GM23338 (cell line): ENCODE data around the gene APEX1. TPM values are rescaled to one million over a fixed set of nuclear protein-coding genes. Genes with fewer than 3 reads are reported as not detected.

Source experiments
- ATAC-seq: fragments of 200-7000 bp; cut with Tn5 transposase; 3 replicates; pipeline ENCODE4 v1.9.1; 2020
- DNase-seq: peaks from one replicate; pipeline ENCODE4 v3.0.0-alpha.2; 2015; ENCODE audit warnings: low spot score
- H2AFZ ChIP-seq: fragments of 200-600 bp; sonication (generic); 2 replicates; pipeline ENCODE4 v1.8.0; 2016; ENCODE audit warnings: antibody characterized with exemption, mild to moderate bottlenecking, moderate library complexity
- H3F3A ChIP-seq: fragments of 200-600 bp; sonication (generic); replicated peaks from 2 replicates; pipeline ENCODE4 v1.8.0; 2017; ENCODE audit warnings: antibody characterized with exemption, mixed run types, low read depth
- H3K27ac ChIP-seq: fragments of 200-600 bp; sonication (generic); 2 replicates; pipeline ENCODE4 v1.6.1; 2016; ENCODE audit warnings: low read depth
- H3K27me3 ChIP-seq: fragments of 200-600 bp; sonication (generic); 2 replicates; pipeline ENCODE4 v1.8.0; 2016; ENCODE audit warnings: mild to moderate bottlenecking, mixed run types, moderate library complexity; ENCODE audit not compliant: insufficient read depth
- H3K36me3 ChIP-seq: fragments of 200-600 bp; sonication (generic); 2 replicates; pipeline ENCODE4 v1.8.0; 2016; ENCODE audit warnings: mild to moderate bottlenecking; ENCODE audit not compliant: insufficient read depth
- H3K4me1 ChIP-seq: fragments of 200-600 bp; sonication (generic); 2 replicates; pipeline ENCODE4 v1.8.0; 2016; ENCODE audit warnings: mild to moderate bottlenecking, moderate library complexity; ENCODE audit not compliant: insufficient read depth
- H3K4me2 ChIP-seq: fragments of 200-600 bp; sonication (generic); 2 replicates; pipeline ENCODE4 v1.7.1; 2017; ENCODE audit warnings: mixed run types
- H3K4me3 ChIP-seq: fragments of 200-600 bp; sonication (generic); 2 replicates; pipeline ENCODE4 v1.6.1; 2016; ENCODE audit warnings: mixed run types
- H3K79me2 ChIP-seq: fragments of 200-600 bp; sonication (generic); replicated peaks from 2 replicates; pipeline ENCODE4 v1.8.0; 2017; ENCODE audit warnings: mild to moderate bottlenecking; ENCODE audit not compliant: insufficient read depth
- H3K9me2 ChIP-seq: fragments of 200-600 bp; sonication (generic); 2 replicates; pipeline ENCODE4 v1.8.0; 2017; ENCODE audit not compliant: insufficient read depth
- H4K20me1 ChIP-seq: fragments of 200-600 bp; sonication (generic); replicated peaks from 2 replicates; pipeline ENCODE4 v1.8.0; 2017; ENCODE audit warnings: mild to moderate bottlenecking; ENCODE audit not compliant: insufficient read depth
- H3K27ac Mint-ChIP-seq: 2 replicates; pipeline ENCODE4 v1.8.0; 2020; ENCODE audit warnings: inconsistent platforms, mild to moderate bottlenecking, moderate library complexity, mixed read lengths
- H3K27me3 Mint-ChIP-seq: 3 replicates; pipeline ENCODE4 v1.8.0; 2022; ENCODE audit warnings: low read depth, mild to moderate bottlenecking, moderate library complexity, mixed read lengths, inconsistent platforms; ENCODE audit not compliant: insufficient read depth, poor library complexity
- H3K36me3 Mint-ChIP-seq: 3 replicates; pipeline ENCODE4 v1.8.0; 2021; ENCODE audit warnings: low read depth, mild to moderate bottlenecking, inconsistent platforms, moderate library complexity, mixed read lengths
- H3K4me1 Mint-ChIP-seq: 3 replicates; pipeline ENCODE4 v1.8.0; 2020; ENCODE audit warnings: mild to moderate bottlenecking, inconsistent platforms, mixed read lengths
- H3K4me3 Mint-ChIP-seq: 3 replicates; pipeline ENCODE4 v1.8.0; 2021; ENCODE audit warnings: moderate library complexity, mild to moderate bottlenecking, inconsistent platforms, mixed read lengths
- H3K9me3 Mint-ChIP-seq: 3 replicates; pipeline ENCODE4 v1.8.0; 2020; ENCODE audit warnings: moderate library complexity, mild to moderate bottlenecking, inconsistent platforms, mixed read lengths
- EZH2phosphoT487 ChIP-seq: fragments of 200-600 bp; sonication (generic); IDR thresholded peaks from one replicate; pipeline ENCODE4 v1.8.1; 2018; ENCODE audit warnings: antibody characterized with exemption; ENCODE audit not compliant: unreplicated experiment
- JUNB ChIP-seq: IDR thresholded peaks from one replicate; pipeline ENCODE4 v1.6.1; 2016; ENCODE audit warnings: antibody characterized with exemption; ENCODE audit not compliant: unreplicated experiment
- POLR2AphosphoS5 ChIP-seq: IDR thresholded peaks from 2 replicates; pipeline ENCODE4 v1.6.1; 2016; ENCODE audit warnings: antibody characterized with exemption, low read depth
- ZNF114 ChIP-seq: fragments of 250-450 bp; sonication (Bioruptor Pico); IDR thresholded peaks from 2 replicates; pipeline ENCODE4 v1.5.0; 2020; ENCODE audit warnings: mild to moderate bottlenecking, moderate library complexity
- polyA plus RNA-seq: library from polyadenylated mRNA; unstranded; fragments of >200 nt; fragmentation: Nextera tagmentation; extraction: Ambion mirVana; gene quantifications from 2 replicates; pipeline ENCODE4 v1.2.1, GENCODE V29; 2016
- total RNA-seq: library from RNA; depleted of rRNA; stranded (reverse); fragments of >200 nt; shearing (Covaris generic); gene quantifications from 2 replicates; pipeline ENCODE4 v1.2.3, GENCODE V29; 2014
- TF ChIP-seq, protein P1 (sequence below): fragments of 250-450 bp; sonication (Bioruptor Pico); IDR thresholded peaks from 2 replicates; pipeline ENCODE4 v1.5.0; 2020; ENCODE audit warnings: mild to moderate bottlenecking, moderate library complexity

APEX1 gene
- total and polyA plus RNA-seq, 2 experiments from 2014 or later = 247 to 279 TPM

DNA sequence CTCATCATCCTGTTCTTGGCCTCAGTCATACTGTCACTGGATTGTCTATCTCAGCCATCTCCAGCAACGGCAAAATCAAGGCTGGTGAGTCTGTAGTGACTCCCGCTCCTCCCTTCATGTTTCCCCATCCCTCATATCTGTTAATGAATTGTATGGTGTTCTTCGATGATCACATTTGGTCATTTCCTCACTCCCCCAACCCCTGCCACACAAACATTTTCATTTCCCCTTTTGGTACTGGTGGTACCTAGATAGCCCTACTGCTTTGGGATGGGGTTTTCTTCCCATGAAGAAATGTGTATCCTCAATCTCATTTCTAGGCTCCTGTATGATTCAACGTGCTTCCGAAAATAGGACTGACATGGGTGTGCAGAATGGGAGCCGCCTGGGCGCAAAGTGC, 16.4 kb upstream of the APEX1 start (continued):
- TF ChIP-seq, protein P1, sequence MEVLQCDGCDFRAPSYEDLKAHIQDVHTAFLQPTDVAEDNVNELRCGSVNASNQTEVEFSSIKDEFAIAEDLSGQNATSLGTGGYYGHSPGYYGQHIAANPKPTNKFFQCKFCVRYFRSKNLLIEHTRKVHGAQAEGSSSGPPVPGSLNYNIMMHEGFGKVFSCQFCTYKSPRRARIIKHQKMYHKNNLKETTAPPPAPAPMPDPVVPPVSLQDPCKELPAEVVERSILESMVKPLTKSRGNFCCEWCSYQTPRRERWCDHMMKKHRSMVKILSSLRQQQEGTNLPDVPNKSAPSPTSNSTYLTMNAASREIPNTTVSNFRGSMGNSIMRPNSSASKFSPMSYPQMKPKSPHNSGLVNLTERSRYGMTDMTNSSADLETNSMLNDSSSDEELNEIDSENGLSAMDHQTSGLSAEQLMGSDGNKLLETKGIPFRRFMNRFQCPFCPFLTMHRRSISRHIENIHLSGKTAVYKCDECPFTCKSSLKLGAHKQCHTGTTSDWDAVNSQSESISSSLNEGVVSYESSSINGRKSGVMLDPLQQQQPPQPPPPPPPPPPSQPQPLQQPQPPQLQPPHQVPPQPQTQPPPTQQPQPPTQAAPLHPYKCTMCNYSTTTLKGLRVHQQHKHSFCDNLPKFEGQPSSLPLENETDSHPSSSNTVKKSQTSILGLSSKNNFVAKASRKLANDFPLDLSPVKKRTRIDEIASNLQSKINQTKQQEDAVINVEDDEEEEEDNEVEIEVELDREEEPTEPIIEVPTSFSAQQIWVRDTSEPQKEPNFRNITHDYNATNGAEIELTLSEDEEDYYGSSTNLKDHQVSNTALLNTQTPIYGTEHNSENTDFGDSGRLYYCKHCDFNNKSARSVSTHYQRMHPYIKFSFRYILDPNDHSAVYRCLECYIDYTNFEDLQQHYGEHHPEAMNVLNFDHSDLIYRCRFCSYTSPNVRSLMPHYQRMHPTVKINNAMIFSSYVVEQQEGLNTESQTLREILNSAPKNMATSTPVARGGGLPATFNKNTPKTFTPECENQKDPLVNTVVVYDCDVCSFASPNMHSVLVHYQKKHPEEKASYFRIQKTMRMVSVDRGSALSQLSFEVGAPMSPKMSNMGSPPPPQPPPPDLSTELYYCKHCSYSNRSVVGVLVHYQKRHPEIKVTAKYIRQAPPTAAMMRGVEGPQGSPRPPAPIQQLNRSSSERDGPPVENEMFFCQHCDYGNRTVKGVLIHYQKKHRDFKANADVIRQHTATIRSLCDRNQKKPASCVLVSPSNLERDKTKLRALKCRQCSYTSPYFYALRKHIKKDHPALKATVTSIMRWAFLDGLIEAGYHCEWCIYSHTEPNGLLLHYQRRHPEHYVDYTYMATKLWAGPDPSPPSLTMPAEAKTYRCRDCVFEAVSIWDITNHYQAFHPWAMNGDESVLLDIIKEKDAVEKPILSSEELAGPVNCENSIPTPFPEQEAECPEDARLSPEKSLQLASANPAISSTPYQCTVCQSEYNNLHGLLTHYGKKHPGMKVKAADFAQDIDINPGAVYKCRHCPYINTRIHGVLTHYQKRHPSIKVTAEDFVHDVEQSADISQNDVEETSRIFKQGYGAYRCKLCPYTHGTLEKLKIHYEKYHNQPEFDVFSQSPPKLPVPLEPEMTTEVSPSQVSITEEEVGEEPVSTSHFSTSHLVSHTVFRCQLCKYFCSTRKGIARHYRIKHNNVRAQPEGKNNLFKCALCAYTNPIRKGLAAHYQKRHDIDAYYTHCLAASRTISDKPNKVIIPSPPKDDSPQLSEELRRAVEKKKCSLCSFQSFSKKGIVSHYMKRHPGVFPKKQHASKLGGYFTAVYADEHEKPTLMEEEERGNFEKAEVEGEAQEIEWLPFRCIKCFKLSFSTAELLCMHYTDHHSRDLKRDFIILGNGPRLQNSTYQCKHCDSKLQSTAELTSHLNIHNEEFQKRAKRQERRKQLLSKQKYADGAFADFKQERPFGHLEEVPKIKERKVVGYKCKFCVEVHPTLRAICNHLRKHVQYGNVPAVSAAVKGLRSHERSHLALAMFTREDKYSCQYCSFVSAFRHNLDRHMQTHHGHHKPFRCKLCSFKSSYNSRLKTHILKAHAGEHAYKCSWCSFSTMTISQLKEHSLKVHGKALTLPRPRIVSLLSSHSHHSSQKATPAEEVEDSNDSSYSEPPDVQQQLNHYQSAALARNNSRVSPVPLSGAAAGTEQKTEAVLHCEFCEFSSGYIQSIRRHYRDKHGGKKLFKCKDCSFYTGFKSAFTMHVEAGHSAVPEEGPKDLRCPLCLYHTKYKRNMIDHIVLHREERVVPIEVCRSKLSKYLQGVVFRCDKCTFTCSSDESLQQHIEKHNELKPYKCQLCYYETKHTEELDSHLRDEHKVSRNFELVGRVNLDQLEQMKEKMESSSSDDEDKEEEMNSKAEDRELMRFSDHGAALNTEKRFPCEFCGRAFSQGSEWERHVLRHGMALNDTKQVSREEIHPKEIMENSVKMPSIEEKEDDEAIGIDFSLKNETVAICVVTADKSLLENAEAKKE = no peak

DNA sequence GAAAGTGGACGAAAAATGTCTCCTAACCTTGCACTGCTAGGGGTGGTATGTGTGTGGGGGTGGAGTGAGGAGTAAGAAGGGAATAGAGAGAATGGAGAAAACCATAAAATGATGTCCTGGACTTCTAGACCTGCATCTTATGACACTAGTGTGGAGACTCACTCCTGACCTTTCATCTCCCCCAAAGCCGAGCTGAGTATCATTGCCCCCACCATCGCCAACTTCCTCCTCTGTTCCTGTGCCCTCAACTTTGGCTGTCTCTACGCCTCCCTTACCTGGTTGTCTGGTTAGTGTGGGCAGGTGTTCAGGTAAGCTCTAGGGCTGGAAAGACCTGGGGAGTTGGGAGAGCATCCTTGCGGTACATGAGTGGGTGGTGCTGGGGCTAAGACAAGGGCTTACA, 14.6 kb upstream of the APEX1 start:
- peaks cover 13% of the 10 kb centered on the region for H3K27me3 ChIP-seq
- H3K36me3 ChIP-seq = no peaks in the 10 kb centered on the region; the same call in 1 of the 2 replicates
- H3K4me3 ChIP-seq = no peak overlapping the region
- TF ChIP-seq POLR2AphosphoS5 (no peak), JUNB (no peak), EZH2phosphoT487 (no peak), ZNF114 (CRISPR knock-in tag) (no peak)
- H3K4me2 ChIP-seq = no peak overlapping the region
- no peak overlapping the region for H2AFZ ChIP-seq
- peaks cover 4% of the 10 kb centered on the region; the same call in 2 of the 3 replicates for H3K9me3 Mint-ChIP-seq
- no peak for DNase-seq
- 0 out of 2 replicates have a peak, but pooled peaks cover 9% of the 10 kb centered on the region for H3K9me2 ChIP-seq
- no peaks in the 10 kb centered on the region for H3F3A ChIP-seq
- H3K27ac ChIP-seq = no peak overlapping the region
- peaks cover 7% of the 10 kb centered on the region for H3K36me3 Mint-ChIP-seq
- H3K27me3 Mint-ChIP-seq = peaks cover 14% of the 10 kb centered on the region
- no peak for ATAC-seq
- H3K79me2 ChIP-seq = no peaks in the 10 kb centered on the region
- H4K20me1 ChIP-seq = no peaks in the 10 kb centered on the region
- H3K4me1 Mint-ChIP-seq = peaks cover 7% of the 10 kb centered on the region
- H3K4me1 ChIP-seq = peaks cover 1% of the 10 kb centered on the region; the same call in 1 of the 2 replicates
- no peak overlapping the region for H3K27ac Mint-ChIP-seq
- no peak overlapping the region for H3K4me3 Mint-ChIP-seq
